ENCODE results near the gene COL13A1.

Gene COL13A1

GRCh38 chr10:69801434-69802315 is at the start of gene COL13A1:
COL13A1 (plus strand) TSS chr10:69801906; CDS start chr10:69802424, 518 bp downstream.
- DNase-seq, result no peak

DNA sequence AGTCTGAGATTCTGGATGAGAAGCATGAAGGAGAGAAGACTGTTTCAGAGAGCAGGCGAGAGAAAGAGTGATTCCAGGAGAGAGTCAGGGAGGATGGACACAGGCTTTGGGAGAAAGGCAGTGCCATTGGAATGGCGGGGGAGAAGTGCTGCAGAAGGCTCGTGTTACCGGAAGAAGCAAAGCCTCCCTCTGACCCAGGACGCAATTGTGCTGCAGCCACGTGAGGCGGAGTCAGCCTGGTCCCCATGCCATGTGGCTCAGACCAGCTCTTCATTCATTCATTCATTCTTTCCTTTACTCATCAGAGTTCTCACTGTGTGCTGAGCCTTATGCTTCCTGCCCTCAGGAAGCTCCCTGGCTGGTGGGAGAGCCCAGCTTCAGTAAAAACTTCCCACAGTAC is 49.2 kb upstream of the COL13A1 start:
- DNase-seq, result no peak

DNA sequence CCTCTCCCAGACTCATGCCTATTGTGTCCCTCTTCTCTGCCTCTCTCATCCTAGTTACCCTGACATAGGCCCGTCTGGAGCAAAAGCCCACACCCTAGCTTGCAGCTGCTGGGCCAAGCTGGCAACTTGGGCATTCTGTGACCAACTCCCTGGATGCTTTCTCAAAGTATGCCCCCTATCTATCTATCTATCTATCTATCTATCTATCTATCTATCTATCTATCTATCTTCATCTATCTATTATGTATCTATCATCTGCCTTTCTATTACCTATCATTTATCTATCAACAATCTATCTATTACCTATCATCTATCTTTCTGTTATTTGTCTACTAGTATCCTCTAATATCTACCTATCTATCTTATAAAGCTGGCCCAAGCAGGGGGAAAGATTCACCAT is 45.4 kb upstream of the COL13A1 start:
- DNase-seq, result no peak

DNA sequence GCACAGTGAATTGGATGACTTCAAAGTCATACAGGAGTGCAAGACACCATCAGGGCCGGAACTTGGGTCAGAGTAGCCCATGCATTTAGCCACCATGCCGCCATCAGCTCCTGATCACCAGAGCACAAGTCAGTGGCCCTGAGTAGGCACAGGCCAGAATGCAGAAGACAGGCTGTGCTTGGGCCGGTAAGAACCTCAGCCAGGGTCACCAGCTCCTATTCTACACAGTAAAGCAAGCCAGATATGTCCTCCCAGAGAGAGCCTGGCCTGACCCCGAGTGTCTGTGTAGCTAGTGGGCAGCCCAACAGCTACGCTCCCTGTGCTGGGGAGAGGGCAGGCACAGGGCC is 44.5 kb upstream of the COL13A1 start:
- no peak for DNase-seq

- no peak for DNase-seq
Observed at GRCh38 chr10:69757553-69758309, 44.0 kb upstream of the COL13A1 start.

DNA sequence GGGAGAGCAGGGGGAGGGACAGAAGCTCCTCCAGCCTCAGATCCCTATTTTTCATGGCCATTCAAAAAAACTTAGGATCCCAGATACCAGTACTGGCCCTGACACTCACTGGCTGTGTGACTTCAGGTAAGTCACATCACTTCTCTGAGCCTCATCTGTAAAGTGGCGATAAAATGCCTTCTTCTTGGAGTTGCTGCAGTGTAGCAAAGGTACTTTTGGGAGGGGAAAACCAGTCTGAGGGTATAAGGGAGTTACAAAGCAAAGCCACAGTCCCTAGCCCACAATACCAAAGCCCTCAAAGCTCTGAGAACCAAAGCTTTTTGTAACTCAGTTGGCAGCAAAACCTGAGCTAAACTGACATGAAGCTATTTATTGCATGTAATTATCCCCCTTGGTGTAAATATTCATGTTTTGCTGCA is 43.4 kb upstream of the COL13A1 start:
- no peak for DNase-seq

DNA sequence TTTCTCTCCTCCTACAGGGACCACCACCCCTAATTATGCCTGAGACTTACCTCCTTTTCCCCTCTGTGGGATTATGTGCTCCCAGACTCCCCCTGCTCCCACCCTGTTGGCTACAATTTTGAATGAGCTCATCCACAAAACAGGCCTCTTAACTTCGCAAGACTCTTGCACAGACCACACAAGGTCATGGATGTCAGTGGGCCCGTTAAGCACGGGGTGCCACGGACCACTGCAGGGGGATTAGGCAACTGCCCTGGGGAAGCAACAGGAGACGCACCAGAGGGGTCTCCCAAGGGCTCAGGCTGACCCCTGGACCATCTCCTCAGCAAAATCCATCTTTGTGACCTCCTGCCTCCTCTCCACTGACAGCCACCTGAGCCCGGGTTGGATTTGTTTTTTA is 42.1 kb upstream of the COL13A1 start:
- no peak for DNase-seq

GRCh38 chr10:69760072-69760471 is 41.6 kb upstream of the COL13A1 start:
- DNase-seq, result no peak

- no peak for DNase-seq
Observed at GRCh38 chr10:69761320-69761719, 40.4 kb upstream of the COL13A1 start.

DNA sequence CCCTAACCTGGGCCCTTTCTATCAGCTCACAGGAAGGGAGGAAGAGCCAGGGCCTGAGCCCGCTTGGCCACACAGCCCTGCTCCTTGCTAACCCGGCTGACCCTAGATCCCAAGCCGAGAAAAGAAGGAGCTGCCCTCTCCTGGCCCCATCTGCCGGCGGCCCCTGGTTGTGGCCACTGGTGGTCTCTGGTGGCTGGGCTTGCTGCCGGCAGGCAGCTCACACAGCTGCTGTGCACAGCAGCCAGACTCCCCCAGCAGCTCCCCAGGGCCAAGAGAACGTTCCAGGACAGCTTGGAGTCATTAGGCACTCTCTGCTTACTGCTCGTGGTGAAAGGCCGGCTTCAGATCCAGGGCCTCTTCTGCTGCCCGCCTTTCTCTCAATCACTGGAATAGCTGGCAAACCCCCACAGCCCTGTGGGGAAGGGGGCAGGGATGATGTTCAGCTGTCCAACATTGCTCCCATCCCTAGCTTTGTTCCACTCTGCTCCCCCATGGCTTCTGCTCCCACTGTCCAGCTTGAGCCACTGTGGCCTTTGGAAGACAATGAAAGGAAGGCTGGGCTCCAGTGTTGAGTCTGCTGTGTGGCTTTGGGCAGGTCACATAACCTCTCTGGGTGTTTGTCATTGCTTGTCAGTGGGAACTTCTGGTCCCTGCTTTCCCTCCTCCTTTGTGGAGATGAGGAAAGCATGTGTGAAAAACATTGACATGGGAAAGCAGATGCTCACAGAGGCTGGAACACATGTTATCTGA is 35.4 kb upstream of the COL13A1 start:
- DNase-seq, result no peak

DNA sequence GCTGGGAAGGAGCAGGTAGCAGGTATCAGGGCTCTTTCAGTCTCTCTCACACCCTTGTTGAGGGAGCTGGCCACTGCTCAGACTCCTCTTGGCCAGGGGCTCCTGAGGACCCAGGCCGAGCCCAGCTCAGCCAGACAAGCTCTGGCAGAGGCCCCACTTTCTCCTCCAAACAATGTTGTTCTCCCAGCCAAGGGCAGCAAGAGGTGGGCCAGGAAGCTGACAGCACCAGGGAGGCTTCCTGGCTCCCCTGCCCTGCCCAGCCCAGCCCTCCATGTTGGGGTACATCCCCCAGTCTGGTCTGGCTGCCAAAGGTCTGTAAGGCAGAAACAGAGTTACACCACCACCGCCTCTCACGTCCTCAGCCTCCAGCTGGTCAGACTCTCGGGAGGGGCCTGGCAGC is 33.9 kb upstream of the COL13A1 start:
- no peak for DNase-seq

- DNase-seq, result no peak
Observed at GRCh38 chr10:69768386-69768785, 33.3 kb upstream of the COL13A1 start.

- DNase-seq, result no peak
Observed at GRCh38 chr10:69769395-69769992, 32.2 kb upstream of the COL13A1 start.

- DNase-seq, result no peak
Observed at GRCh38 chr10:69772933-69773704, 28.6 kb upstream of the COL13A1 start.

- DNase-seq, result no peak
Observed at GRCh38 chr10:69774596-69774995, 27.1 kb upstream of the COL13A1 start.

DNA sequence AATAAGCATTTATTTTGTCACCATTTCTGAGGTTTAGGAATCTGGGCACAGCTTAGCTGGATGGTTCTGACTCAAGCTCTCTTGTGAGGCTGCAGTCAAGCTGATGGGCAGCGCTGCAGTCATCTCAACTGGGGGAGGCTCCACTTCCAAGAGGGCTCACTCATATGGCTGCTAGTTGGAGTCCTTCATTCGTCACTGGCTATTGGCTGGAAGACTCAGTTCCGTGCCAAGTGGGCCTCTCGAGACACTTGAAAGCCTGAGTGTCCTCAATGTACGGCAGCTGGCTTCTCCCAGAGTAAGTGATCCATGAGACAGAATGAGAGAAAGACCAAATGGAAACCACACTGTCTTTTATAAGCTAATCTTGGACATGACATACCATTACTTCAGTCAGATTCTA is 21.6 kb upstream of the COL13A1 start:
- no peak for DNase-seq

GRCh38 chr10:69781576-69781975 is 20.1 kb upstream of the COL13A1 start:
- DNase-seq, result no peak

- no peak for DNase-seq
Observed at GRCh38 chr10:69783515-69783914, 18.2 kb upstream of the COL13A1 start.

DNA sequence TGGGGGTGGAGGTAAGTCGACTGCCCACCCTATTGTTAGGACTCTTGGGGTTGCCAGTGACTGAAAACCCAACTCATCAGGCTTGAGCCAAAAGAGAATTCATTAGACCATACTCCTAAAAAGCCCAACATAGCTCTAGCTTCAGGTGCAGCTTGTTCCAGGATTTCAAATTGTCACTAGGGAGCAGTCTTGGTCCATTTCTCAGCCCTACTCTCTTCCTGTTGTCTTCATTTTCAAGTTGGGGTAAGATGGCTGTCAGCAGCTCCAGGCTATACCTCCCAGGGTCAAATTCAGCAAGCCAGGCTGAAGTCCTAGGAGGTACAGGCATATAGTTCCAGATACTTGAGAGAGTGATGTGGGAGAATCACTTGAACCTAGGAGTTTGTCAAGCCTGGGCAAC is 14.9 kb upstream of the COL13A1 start:
- DNase-seq, result no peak

- DNase-seq, result no peak
Observed at GRCh38 chr10:69787681-69788080, 14.0 kb upstream of the COL13A1 start.

DNA sequence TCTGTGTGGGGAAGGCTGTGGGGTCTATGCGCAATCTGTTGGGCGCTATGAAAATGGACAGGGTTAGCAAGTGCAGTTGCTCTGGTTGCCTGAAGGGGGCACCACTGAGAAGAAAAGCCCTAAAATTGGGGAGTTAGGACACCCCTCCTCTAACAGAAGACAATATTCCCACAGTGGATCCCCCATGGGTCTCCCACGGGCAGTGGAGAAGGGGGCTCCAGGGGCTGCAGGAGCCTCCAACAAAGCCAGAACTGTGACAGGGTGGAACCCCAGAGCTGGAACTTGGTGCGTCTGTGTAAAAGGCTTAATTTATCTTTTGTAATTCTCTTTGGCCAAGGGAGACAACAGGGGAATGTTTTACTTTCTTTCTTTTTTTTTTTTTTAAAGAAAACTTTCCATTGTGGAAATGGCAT is 12.5 kb upstream of the COL13A1 start:
- DNase-seq, result no peak

DNA sequence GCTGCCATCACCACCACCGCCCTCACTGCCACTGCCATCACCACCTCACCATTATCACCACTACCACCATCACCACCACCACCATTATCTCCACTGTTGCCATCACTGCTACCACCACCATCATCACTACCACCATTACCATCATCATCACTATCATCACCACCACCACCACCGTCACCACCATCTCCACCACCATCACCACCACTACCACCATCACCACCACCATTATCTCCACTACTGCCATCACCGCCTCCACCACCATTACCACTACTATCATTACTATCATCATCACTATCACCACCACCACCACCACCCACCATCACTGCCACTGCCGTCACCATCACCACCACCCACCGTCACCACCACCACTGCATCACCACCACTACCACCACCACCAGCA is 9.9 kb upstream of the COL13A1 start:
- DNase-seq, result no peak
